ENCODE data around the gene KIAA0513.
A peak's percentile ranks its signal among the peaks of the same experiment; 100 is the strongest.

KIAA0513 gene

DNA sequence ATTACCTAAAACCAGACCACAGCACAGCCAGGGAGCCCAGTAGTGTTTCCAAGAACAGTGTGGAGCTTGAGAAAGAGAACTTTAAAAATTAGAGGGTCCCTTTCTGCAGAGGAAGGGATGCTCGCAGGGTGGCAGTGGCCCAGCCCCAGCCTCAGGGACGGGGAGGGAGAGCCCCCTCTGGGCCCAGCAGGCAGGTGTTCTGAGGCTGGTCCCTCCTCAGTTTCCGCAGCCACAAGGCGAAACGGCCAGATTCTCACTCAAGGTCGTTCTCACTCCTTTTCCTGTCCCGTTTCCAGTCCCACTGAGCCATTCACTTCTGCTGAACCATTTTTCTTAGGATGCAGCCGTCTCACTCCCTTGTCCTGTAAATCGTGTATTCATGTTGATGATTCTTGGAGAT is 64.7 kb downstream of the KIAA0513 start:
- no peak for DNase-seq

- no peak for DNase-seq
Observed at GRCh38 chr16:85092851-85093250, 65.3 kb downstream of the KIAA0513 start.

DNA sequence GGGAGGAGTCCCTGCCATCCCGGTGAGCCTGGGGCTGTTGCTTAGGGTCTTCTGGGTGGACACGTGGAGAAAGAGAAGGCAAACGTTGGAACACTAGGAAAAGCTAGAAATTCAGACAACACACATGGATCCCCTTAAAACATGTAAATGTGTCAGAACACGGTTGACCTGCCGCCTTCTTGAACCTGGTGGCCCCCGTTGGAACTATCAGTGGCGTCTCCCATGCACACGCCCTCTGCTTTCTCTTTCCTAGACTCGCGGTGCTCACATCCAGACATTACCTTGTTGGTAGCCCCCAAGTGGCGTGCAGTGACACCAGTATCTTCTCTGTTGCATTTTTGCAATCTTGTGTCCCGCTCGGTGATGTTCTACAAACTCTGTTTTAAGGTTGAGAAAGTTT is 66.1 kb downstream of the KIAA0513 start:
- DNase-seq, result no peak

DNA sequence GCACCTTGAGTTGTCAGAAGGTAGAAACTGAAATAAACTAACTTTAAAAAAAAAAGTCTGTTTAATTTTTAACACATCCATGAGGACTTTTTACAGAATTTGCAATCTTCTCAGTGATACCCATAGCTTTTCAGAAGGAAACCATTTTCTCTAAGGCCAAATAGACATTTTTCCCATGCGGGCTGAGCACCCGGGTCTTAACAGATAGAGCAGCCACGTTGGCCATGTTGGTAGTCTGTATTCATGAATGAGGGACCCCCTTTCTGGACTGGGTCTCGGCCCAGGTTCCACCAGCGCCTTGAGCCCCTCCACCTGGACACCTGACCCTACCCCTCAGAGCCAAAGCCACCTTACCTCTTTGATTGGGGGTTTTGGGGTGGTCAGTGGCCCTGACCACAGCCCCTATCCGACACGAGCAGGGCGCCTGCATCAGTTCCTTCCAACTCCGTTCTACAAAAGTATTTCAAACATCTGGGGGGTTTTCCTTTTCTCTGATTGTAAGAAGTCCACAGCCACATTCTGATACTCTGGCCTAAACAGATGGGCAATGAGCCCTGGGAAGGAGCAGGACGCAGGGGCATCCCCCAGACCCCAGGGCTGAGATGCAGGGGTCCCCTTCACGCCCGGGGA is 66.7 kb downstream of the KIAA0513 start:
- no peak for DNase-seq

- no peak for DNase-seq
Observed at GRCh38 chr16:85094812-85095211, 67.2 kb downstream of the KIAA0513 start.

- no peak for DNase-seq
Observed at GRCh38 chr16:85096921-85097320, 69.3 kb downstream of the KIAA0513 start.

DNA sequence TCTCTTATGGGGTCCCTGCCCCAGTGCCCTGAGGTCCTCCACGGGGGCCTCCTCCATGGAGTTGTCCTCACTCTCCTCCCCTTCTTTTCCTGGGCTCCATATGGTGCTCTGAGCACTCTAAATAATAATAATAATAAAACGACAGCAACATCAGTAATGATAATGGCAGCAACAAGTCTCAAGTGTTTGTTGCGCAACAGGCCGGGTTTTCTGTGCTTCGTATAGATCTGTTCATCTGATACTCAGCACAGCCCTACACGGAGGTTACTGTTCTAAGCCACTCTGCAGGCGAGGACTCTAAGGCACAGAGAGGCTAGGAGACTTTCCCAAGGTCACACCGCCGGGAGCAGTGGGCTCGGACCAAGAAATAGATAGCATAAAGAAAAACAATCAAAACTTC is 71.0 kb downstream of the KIAA0513 start:
- DNase-seq, result no peak

- DNase-seq, result no peak
Observed at GRCh38 chr16:85100265-85100664, 72.7 kb downstream of the KIAA0513 start.

DNA sequence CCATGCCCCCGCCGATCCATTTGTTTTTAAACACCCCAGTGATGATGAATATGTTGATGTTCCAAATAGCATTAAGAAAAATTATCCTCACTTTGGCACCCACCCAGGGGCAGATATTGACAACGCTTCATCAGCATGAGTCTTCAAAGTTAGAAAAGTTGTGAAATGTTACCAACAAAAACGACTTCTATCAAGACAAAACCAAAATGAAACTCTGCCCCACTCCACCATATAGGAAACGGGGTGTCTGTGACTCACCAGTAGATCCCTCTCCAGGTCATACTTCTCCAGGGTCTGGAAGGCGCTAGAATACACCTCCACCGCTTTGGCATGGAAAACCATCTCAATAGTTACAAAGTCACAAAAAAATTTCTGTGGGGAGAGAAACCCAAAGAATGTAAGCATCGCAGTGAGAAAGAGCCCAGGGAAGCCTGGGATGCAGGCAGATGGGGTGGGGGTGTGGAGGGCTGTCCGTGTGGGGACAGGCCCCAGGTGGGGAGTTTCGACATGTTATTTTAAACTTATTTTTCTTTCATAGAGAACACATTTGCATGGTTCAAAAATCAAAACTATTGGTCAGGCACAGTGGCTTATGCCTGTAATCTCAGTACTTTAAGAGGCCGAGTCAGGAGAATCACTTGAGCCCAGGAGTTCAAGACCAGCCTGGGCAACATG is 74.5 kb downstream of the KIAA0513 start:
- DNase-seq, result no peak

GRCh38 chr16:85103114-85104079 is 75.8 kb downstream of the KIAA0513 start:
- DNase-seq, result no peak

GRCh38 chr16:85104147-85104546 is 76.6 kb downstream of the KIAA0513 start:
- no peak for DNase-seq

- no peak for DNase-seq
Observed at GRCh38 chr16:85104821-85105391, 77.3 kb downstream of the KIAA0513 start.

DNA sequence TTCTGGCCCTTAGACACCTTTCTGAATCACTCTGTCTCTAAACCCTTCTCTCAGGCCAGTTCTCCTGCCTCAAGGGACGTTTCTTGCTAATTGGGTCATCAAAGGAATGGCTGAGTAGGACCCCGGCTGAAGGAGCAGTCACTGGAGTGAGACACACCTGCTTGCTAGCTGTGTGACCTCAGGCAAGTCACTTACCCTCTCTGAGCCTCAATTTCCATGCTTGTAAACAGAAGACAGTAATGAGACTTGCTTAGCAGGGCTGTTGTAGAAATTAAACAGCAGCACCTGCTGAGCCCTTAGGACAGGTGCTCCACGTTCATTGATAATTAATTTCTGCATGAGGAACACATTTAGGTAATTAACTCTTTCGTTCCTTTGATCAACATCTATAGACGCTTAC is 77.9 kb downstream of the KIAA0513 start:
- DNase-seq, result no peak

DNA sequence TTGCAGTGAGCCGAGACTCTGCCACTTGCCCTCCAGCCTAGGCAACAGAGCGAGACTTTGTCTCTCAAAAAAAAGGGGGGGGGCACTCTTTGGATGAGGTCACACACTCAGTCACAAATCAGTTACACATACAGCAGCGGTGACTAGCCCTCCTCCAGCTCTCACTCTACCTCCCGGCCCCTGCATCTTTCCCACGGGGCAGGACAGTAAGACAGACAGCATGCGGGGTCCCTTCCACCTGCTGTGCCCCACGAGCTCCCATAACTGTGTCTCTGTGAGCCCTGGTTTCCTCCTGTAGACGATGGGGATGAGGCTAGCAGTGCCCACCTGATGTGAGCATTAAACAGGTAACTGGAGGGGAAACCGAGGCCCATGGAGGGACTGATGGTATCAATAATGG is 79.5 kb downstream of the KIAA0513 start:
- no peak for DNase-seq

DNA sequence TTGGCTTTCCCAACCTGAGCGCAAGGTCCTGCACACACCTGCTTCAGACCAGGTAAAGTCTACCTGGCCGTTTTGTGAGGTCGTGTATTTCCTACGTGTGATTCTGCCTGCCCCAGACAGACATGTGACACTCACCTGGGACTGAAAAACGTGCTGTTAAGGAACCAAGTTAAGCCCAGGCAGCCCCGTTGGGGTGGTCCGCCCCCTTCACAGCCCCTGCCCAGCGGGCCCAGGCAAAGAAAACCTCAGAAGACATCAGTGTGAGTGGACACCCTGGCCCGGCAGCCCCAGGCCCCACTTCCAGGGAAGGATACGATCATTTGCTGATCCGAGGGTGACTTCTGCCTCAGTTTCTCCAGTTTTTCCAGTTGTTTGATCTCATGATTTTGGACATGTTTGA is 79.9 kb downstream of the KIAA0513 start:
- no peak for DNase-seq

DNA sequence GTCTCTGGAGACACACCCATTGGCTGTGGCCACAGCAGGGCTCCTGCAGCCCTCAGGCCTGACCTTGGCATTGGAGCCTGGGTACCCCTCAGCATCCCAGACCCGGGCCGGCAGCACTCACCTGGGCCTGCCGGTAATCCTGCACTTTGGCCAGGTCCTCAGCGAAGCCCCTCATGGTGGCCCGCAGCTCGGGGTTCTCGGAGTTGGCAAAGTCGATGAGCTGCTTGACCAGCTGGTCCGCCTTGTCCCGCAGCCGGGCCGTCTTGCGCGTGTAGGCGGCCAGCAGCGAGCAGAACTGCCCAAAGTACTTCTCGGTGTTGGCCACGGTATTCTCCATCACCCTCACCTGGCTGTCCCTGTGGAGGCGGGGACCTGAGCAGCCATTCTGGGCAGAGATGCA is 82.5 kb downstream of the KIAA0513 start:
- no peak for DNase-seq

DNA sequence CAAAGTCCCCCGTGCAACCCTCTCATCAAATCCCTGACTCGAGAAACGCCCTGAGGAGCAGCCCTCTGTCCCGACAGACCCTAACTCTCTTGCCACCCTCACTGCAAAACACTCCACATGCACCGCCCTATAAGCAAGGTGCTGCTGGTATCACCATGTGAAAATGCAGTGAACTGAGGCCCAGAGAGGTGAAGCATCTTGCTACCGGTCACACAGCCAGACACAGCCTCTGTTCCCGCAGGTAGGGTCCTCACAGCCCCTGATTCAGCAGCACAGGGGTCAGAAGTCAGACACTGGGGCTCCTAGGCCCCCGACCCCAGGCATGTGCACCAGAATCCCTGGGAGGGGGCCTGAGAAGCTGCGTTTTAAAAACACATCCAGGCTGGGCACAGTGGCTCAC is 83.6 kb downstream of the KIAA0513 start:
- no peak for DNase-seq

DNA sequence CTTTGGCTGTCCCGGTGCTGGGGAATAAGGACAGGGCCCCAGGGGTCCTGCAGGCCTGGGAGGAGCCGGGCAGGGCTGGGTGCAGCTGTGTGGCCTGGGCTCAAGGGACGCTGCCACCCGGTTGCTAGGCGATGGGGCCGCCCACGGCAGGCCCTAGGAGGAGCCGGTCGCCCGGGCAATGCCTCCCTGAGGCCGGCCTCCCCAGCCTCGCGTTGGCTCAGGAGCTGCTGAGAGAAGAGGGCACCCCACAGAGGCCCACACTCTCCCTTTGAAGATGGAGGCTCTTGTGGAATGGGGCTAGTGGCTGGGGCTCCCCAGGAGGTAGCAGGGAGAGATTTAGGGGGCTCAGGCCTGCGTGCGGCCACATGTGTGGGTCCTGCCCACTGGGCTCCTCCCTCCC is 84.8 kb downstream of the KIAA0513 start, which contains the start of gene CIBAR2:
CIBAR2 (minus strand) TSS at position 109 of the 400 bp plus-strand sequence. CDS start 120 bp downstream, outside the sequence.
- DNase-seq, result peak; percentile 1

GRCh38 chr16:85113168-85113733 is 85.7 kb downstream of the KIAA0513 start:
- no peak for DNase-seq

DNA sequence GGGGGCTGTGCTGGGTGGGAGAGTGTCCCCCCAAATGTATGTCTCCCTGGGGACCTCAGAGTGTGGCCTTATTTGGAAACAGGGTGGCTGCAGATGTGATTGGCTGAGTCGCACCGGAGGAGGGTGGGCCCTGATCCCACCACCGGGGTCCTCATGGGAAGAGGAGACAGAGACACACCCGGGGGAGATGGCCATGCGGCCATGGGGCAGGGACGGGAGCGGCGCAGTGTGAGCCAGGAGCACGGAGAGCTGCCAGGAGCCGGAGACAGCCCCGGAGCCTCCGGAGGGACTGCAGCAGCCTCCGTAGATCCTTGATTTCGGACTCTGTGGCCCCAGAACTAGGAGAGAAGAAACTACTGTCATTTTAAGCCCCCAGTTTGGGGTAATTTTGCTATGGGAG is 86.3 kb downstream of the KIAA0513 start:
- no peak for DNase-seq

- peak; percentile 37 for DNase-seq
Observed at GRCh38 chr16:85114909-85115567, 87.4 kb downstream of the KIAA0513 start.

DNA sequence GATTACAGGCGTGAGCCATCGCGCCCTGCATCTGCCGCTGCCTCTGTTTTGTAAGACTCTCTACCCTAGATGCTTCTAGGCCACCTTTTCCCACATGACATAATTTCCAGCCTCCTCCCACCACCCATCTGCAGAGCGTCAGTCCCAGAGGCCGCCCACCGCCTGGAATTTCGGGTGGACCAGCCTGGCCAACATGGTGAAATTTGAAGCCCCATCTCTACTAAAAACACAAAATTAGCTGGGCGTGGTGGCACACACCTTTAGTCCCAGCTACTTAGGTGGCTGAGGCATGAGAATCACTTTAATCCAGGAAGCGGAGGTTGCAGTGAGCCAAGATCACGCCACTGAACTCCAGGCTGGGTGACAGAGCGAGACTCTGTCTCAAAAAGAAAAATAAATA is 89.8 kb downstream of the KIAA0513 start:
- no peak for DNase-seq

- no peak for DNase-seq
Observed at GRCh38 chr16:85120006-85120340, 92.4 kb downstream of the KIAA0513 start.

Measured in DMS79 treated with DMSO at 0.1 percent for 48 hours (cell line).